PC-9 (cell line): ENCODE results near the gene AMMECR1.

Experiments used
- CTCF ChIP-seq: fragments of 200-600 bp; sonication (generic); conservative IDR thresholded peaks from 2 replicates; pipeline ENCODE4 v1.6.1; 2017; ENCODE audit warnings: mixed run types, antibody characterized with exemption, mild to moderate bottlenecking, moderate library complexity
- EZH2 ChIP-seq: fragments of 200-600 bp; sonication (generic); IDR thresholded peaks from 2 replicates; pipeline ENCODE4 v1.8.0; 2017; ENCODE audit warnings: antibody characterized with exemption, low read depth

- no peak for TF ChIP-seq CTCF
- TF ChIP-seq EZH2 = no peak
Observed at GRCh38 chrX:110286106-110286505, 31.8 kb downstream of the AMMECR1 start.
